GM12878 (cell line): ENCODE results near the gene ABCF1.
A peak's percentile ranks its signal among the peaks of the same experiment; 100 is the strongest.

Experiments used
- EP300 ChIP-seq, 2 experiments: fragments of 150-350 bp in 1 of 2; IDR thresholded peaks; 2 replicates each; pipeline ENCODE4 v1.6.1; 2011 to 2012; ENCODE audit warnings: low read depth in 2 of 2, low read length in 2 of 2, borderline replicate concordance in 1 of 2, improper control_type of control experiment in 1 of 2, inconsistent platforms in 1 of 2; ENCODE audit not compliant: control insufficient read depth in 1 of 2
- FOXK2 ChIP-seq: fragments of 450-650 bp; IDR thresholded peaks from 2 replicates; pipeline ENCODE4 v1.6.1; 2017; ENCODE audit warnings: mild to moderate bottlenecking, moderate library complexity
- JUNB ChIP-seq: IDR thresholded peaks from 2 replicates; pipeline ENCODE4 v1.6.1; 2016; ENCODE audit warnings: antibody characterized with exemption, mild to moderate bottlenecking
- YY1 ChIP-seq: IDR thresholded peaks from 2 replicates; pipeline ENCODE4 v1.6.1; 2011; ENCODE audit warnings: low read depth, mild to moderate bottlenecking, low read length
- TF ChIP-seq, protein P1 (sequence below), 3 experiments: IDR thresholded peaks in 2 of 3; conservative IDR thresholded peaks in 1 of 3; 2 replicates each; pipeline ENCODE4 v1.5.1; 2011; ENCODE audit warnings: low read depth in 3 of 3, low read length in 3 of 3, mild to moderate bottlenecking in 3 of 3, control low read depth in 2 of 3, moderate library complexity in 2 of 3, inconsistent platforms in 1 of 3, mixed read lengths in 1 of 3; ENCODE audit not compliant: control insufficient read depth in 2 of 3, insufficient read depth in 1 of 3; ENCODE audit errors: extremely low read depth in 1 of 3
- TF ChIP-seq, protein P2 (sequence below): fragments of 450-650 bp; IDR thresholded peaks from 2 replicates; pipeline ENCODE4 v1.6.1; 2016; ENCODE audit warnings: mild to moderate bottlenecking, moderate library complexity, borderline replicate concordance

DNA sequence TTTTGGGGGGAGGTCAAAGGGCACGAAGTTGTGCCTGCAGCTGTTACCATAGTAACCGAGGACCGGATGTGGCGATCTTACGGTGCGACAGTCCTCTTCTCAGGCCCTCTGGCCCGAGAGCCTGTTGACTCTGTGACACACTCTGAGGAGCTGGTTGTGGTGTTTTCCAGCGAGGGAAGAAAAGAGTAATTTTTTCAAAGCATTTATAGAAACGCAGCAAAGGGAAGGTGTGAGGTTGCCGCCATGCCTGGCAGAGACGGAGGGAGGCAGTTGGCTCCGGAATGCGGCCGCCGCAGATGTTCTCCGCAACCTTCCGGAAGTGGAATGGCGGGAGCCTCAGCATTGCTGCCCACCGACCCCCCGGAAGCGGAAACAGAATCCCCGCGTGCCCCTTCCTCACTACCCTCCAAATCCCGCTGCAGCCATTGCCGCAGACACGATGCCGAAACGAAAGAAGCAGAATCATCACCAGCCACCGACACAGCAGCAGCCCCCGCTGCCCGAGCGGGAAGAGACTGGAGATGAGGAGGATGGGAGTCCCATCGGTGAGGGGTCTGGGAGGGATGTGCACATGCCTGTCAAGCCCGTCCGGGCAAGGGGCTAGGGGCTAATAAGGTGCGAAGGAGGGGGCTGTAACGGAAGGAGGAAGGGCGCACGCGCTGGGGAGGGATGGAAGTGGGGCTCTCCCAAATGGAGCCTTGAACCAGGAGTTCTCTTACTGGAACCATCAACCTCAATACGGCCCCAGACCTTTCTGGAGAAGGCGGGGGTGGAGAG lies 14.1 kb upstream of the ABCF1 start, which contains the start of gene PRR3:
- TF ChIP-seq FOXK2, result peak; percentile 11
- TF ChIP-seq JUNB, result no peak
- TF ChIP-seq EP300 (IDR thresholded peaks at IDR 0.05; ENCODE audit: borderline replicate concordance in 1 of 2, control insufficient read depth in 1 of 2, low read depth in 2 of 2, low read length in 2 of 2), result peak in 1 of 2 experiments; percentile 61; a peak in 1 of 4 replicates
- TF ChIP-seq, protein P1, sequence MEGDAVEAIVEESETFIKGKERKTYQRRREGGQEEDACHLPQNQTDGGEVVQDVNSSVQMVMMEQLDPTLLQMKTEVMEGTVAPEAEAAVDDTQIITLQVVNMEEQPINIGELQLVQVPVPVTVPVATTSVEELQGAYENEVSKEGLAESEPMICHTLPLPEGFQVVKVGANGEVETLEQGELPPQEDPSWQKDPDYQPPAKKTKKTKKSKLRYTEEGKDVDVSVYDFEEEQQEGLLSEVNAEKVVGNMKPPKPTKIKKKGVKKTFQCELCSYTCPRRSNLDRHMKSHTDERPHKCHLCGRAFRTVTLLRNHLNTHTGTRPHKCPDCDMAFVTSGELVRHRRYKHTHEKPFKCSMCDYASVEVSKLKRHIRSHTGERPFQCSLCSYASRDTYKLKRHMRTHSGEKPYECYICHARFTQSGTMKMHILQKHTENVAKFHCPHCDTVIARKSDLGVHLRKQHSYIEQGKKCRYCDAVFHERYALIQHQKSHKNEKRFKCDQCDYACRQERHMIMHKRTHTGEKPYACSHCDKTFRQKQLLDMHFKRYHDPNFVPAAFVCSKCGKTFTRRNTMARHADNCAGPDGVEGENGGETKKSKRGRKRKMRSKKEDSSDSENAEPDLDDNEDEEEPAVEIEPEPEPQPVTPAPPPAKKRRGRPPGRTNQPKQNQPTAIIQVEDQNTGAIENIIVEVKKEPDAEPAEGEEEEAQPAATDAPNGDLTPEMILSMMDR (IDR thresholded peaks at IDR 0.05 in 2 of 3, conservative IDR thresholded peaks at IDR 0.05 in 1 of 3; ENCODE audit: control insufficient read depth in 2 of 3, extremely low read depth in 1 of 3, insufficient read depth in 1 of 3, low read depth in 3 of 3, low read length in 3 of 3), result no peak
- TF ChIP-seq, protein P2, sequence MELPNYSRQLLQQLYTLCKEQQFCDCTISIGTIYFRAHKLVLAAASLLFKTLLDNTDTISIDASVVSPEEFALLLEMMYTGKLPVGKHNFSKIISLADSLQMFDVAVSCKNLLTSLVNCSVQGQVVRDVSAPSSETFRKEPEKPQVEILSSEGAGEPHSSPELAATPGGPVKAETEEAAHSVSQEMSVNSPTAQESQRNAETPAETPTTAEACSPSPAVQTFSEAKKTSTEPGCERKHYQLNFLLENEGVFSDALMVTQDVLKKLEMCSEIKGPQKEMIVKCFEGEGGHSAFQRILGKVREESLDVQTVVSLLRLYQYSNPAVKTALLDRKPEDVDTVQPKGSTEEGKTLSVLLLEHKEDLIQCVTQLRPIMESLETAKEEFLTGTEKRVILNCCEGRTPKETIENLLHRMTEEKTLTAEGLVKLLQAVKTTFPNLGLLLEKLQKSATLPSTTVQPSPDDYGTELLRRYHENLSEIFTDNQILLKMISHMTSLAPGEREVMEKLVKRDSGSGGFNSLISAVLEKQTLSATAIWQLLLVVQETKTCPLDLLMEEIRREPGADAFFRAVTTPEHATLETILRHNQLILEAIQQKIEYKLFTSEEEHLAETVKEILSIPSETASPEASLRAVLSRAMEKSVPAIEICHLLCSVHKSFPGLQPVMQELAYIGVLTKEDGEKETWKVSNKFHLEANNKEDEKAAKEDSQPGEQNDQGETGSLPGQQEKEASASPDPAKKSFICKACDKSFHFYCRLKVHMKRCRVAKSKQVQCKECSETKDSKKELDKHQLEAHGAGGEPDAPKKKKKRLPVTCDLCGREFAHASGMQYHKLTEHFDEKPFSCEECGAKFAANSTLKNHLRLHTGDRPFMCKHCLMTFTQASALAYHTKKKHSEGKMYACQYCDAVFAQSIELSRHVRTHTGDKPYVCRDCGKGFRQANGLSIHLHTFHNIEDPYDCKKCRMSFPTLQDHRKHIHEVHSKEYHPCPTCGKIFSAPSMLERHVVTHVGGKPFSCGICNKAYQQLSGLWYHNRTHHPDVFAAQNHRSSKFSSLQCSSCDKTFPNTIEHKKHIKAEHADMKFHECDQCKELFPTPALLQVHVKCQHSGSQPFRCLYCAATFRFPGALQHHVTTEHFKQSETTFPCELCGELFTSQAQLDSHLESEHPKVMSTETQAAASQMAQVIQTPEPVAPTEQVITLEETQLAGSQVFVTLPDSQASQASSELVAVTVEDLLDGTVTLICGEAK, result peak; percentile 98
- peak; percentile 93 for TF ChIP-seq YY1
